SU-DHL-6 (cell line): ENCODE results near the gene GNG7.

ENCODE experiments used
- H2AFZ ChIP-seq: fragments of 200-600 bp; sonication (generic); 2 replicates; pipeline ENCODE4 v1.6.1; 2014; ENCODE audit warnings: low read depth, mild to moderate bottlenecking, moderate library complexity, mixed read lengths, antibody characterized with exemption, low read length; ENCODE audit not compliant: severe bottlenecking
- H3F3A ChIP-seq: fragments of 200-600 bp; shearing (Covaris generic); 2 replicates; pipeline ENCODE4 v1.6.0; 2016; ENCODE audit warnings: antibody characterized with exemption, mild to moderate bottlenecking; ENCODE audit not compliant: insufficient read depth
- H3K27ac ChIP-seq: fragments of 200-600 bp; sonication (generic); 2 replicates; pipeline ENCODE4 v1.5.1; 2016; ENCODE audit warnings: low read depth, mild to moderate bottlenecking, low read length, moderate library complexity, mixed read lengths
- H3K27me3 ChIP-seq: fragments of 200-600 bp; sonication (generic), shearing (Covaris generic); 2 replicates; pipeline ENCODE4 v1.6.0; 2014; ENCODE audit warnings: mild to moderate bottlenecking, low read length
- H3K36me3 ChIP-seq: fragments of 200-600 bp; sonication (generic); 2 replicates; pipeline ENCODE4 v1.6.1; 2014; ENCODE audit warnings: mild to moderate bottlenecking, low read length, mixed read lengths
- H3K4me2 ChIP-seq: fragments of 300-600, 200-600 bp; shearing (Covaris generic), sonication (generic); 2 replicates; pipeline ENCODE4 v1.6.0; 2014; ENCODE audit warnings: low read length, low read depth, mild to moderate bottlenecking; ENCODE audit not compliant: poor library complexity, severe bottlenecking
- H3K4me3 ChIP-seq: fragments of 200-600 bp; sonication (generic); 2 replicates; pipeline ENCODE4 v1.5.1; 2014; ENCODE audit warnings: antibody characterized with exemption, low read length, mild to moderate bottlenecking, mixed read lengths; ENCODE audit not compliant: insufficient read depth, poor library complexity, severe bottlenecking
- H3K79me2 ChIP-seq: fragments of 200-600 bp; sonication (generic); 2 replicates; pipeline ENCODE4 v1.6.1; 2014; ENCODE audit warnings: mild to moderate bottlenecking, low read length, moderate library complexity; ENCODE audit not compliant: insufficient read depth
- H3K9ac ChIP-seq: fragments of 200-600 bp; sonication (generic); 2 replicates; pipeline ENCODE4 v1.7.0; 2014; ENCODE audit warnings: mild to moderate bottlenecking, low read length
- H3K9me2 ChIP-seq: fragments of 200-600 bp; sonication (generic); replicated peaks from 2 replicates; pipeline ENCODE4 v1.6.1; 2014; ENCODE audit warnings: low read length; ENCODE audit not compliant: insufficient read depth
- H3K9me3 ChIP-seq: fragments of 200-600 bp; sonication (generic); 2 replicates; pipeline ENCODE4 v1.6.1; 2014; ENCODE audit warnings: low read length, mixed read lengths; ENCODE audit not compliant: insufficient read depth
- H4K20me1 ChIP-seq: fragments of 200-600 bp; sonication (generic); 2 replicates; pipeline ENCODE4 v1.6.1; 2014; ENCODE audit warnings: low read depth, mild to moderate bottlenecking, antibody characterized with exemption, low read length, moderate library complexity, mixed read lengths
- EZH2phosphoT487 ChIP-seq: fragments of 200-600 bp; sonication (generic), shearing (Covaris generic); conservative IDR thresholded peaks from 2 replicates; pipeline ENCODE4 v1.6.1; 2018; ENCODE audit warnings: mild to moderate bottlenecking, antibody characterized with exemption, low read length, moderate library complexity, mixed read lengths
- TF ChIP-seq, protein P1 (sequence below): fragments of 200-600 bp; sonication (generic); IDR thresholded peaks from one replicate; pipeline ENCODE4 v1.5.1; 2017; ENCODE audit warnings: antibody characterized with exemption, mild to moderate bottlenecking, low read length, moderate library complexity; ENCODE audit not compliant: insufficient read depth, poor library complexity, severe bottlenecking

Gene GNG7

DNA sequence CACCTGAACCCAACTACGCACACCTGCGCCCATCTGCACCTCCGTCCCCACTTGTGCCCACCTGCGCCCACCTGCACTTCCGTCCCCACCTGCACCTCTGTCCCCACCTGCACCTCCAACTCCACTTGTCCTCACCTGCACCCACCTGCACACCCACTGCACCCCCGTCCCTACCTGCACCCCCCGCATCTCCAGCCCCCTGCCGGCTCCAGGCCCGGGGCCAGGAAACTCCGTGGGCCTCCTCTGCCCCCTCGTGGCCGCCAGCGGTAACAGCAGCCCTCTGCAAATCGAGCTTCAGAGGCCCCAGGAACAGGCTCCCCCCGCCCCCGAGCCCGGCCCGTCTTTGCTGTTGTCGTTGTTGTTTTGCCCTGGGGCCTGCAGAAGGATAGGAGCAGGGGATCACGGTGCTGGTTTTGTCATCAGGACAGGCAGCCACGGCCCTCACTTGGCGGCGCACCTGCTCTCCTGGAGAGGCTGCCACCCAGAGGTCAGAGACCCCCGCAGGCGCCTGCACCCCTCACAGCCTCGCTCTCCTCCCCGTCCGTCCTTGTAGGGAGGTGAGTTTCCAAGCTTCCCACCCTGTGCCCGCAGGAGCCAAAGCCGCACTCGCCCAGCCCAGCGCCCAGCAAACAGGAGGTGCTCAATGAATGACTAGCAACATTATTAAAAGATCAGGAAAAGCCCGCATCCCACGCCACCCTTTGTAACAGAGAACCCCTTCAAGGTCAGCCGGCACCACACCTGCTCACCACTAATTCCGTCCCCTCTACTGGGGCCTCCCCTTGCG is 65.4 kb downstream of the GNG7 start:
- Histone ChIP-seq H3K9ac (no peak overlapping the region), H3K9me2 (no peaks in the 10 kb centered on the region), H3K27ac (no peak overlapping the region)

DNA sequence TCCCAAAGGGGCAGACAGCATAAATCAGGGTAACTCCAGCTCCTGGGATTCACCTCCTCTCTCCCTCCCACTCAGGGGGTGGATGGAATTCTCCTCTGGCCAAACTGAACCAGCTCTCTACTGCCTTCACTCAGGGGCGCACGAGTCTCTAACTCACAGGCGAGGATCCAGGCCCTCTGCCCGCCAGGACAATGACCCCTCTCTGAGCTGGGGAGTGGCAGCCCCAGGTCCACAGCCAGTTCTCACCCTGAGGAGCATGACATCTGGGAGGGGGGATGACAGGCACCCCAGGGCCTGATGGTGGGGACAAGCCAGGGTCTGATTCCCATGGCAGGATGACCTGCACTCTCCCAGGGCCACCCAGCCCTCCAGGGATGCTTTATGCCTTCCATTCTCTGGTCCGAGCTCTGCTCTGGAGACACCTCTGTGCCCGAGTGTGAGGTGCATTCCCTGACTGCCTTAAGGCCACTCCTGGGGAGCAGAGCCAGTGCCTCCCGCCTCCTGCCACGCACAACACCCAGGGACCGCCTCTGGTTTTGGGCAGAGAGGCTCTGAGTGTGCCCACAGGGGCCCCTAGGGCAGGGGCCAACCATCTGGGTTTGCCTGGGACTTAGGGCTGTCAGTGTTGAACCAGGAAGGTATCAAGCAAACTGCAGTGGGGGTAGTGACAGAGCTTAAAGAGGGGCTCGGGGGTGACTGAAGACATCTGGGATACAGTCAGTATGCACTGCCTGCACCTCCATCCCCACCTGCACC is 66.2 kb downstream of the GNG7 start:
- TF ChIP-seq EZH2phosphoT487: no peak
- TF ChIP-seq, protein P1, sequence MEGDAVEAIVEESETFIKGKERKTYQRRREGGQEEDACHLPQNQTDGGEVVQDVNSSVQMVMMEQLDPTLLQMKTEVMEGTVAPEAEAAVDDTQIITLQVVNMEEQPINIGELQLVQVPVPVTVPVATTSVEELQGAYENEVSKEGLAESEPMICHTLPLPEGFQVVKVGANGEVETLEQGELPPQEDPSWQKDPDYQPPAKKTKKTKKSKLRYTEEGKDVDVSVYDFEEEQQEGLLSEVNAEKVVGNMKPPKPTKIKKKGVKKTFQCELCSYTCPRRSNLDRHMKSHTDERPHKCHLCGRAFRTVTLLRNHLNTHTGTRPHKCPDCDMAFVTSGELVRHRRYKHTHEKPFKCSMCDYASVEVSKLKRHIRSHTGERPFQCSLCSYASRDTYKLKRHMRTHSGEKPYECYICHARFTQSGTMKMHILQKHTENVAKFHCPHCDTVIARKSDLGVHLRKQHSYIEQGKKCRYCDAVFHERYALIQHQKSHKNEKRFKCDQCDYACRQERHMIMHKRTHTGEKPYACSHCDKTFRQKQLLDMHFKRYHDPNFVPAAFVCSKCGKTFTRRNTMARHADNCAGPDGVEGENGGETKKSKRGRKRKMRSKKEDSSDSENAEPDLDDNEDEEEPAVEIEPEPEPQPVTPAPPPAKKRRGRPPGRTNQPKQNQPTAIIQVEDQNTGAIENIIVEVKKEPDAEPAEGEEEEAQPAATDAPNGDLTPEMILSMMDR: no peak
- Histone ChIP-seq H3K27me3 (no peaks in the 10 kb centered on the region), H3K79me2 (no peaks in the 10 kb centered on the region)

More for the DNA sequence above, 65.4 kb downstream of the GNG7 start:
- H3K9me3 ChIP-seq: no peaks in the 10 kb centered on the region
- H3F3A ChIP-seq: 0 out of 2 replicates have a peak, but pooled peaks cover 8% of the 10 kb centered on the region
- no peaks in the 10 kb centered on the region for H3K27me3 ChIP-seq
- no peak overlapping the region for H2AFZ ChIP-seq
- no peaks in the 10 kb centered on the region for H3K79me2 ChIP-seq
- H3K36me3 ChIP-seq: no peaks in the 10 kb centered on the region
- no peak overlapping the region for H3K4me3 ChIP-seq
- TF ChIP-seq EZH2phosphoT487: no peak
- TF ChIP-seq, protein P1: peak; percentile 63
- H4K20me1 ChIP-seq: no peaks in the 10 kb centered on the region
- H3K4me2 ChIP-seq: no peak overlapping the region

DNA sequence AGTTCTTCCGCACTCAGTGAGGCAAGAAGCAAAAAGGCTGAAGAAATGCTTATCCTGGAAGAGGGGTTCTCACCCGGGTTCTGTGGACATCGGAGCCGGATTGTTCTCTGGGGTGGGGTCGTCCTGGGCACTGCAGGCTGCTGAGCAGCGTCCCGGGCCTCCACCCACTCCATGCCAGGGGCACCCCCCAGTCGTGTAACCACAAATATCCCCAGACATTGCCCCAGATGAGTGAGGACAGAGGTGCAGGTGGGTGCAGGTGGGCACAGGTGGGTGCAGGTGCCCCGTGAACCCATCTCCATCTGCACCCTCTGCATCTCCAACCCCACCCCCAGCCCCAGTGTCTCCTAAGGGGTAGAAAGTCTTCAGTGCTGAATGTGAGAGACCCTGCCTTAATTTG is 67.5 kb downstream of the GNG7 start:
- peaks cover 15% of the 10 kb centered on the region; the same call in 1 of the 2 replicates for H3K9me3 ChIP-seq
- peak overlapping the region; percentile 49 for H3K4me2 ChIP-seq
- no peaks in the 10 kb centered on the region for H3K9me2 ChIP-seq
- H3K27me3 ChIP-seq: no peaks in the 10 kb centered on the region
- H3K79me2 ChIP-seq: no peaks in the 10 kb centered on the region
- no peaks in the 10 kb centered on the region for H4K20me1 ChIP-seq
- TF ChIP-seq, protein P1: no peak
- TF ChIP-seq EZH2phosphoT487: no peak
- H3F3A ChIP-seq: peaks cover 20% of the 10 kb centered on the region; the same call in 1 of the 2 replicates
- H3K27ac ChIP-seq: no peak overlapping the region
- no peak overlapping the region for H2AFZ ChIP-seq
- no peak overlapping the region for H3K9ac ChIP-seq
- H3K36me3 ChIP-seq: no peaks in the 10 kb centered on the region
- peak overlapping the region; percentile 3 for H3K4me3 ChIP-seq

More for the DNA sequence above, 66.2 kb downstream of the GNG7 start:
- H3K4me3 ChIP-seq: no peak overlapping the region
- no peak overlapping the region for H3K27ac ChIP-seq
- no peaks in the 10 kb centered on the region for H3K9me2 ChIP-seq
- no peaks in the 10 kb centered on the region for H4K20me1 ChIP-seq
- peaks cover 15% of the 10 kb centered on the region; the same call in 1 of the 2 replicates for H3F3A ChIP-seq
- no peak overlapping the region for H2AFZ ChIP-seq
- H3K9ac ChIP-seq: no peak overlapping the region
- H3K4me2 ChIP-seq: no peak overlapping the region
- H3K36me3 ChIP-seq: no peaks in the 10 kb centered on the region
- peaks cover 4% of the 10 kb centered on the region; the same call in 1 of the 2 replicates for H3K9me3 ChIP-seq
